CD4-positive, alpha-beta T cell treated with Interleukin-15 for 4 hours (primary cell): ENCODE data around the gene ZNF567.
"Not testable (repeated sequence)": the region's sequence is repeated elsewhere in the genome, so short reads cannot be mapped to it uniquely, and the experiment has no call there.

Experiments
- DNase-seq: peaks from one replicate; pipeline ENCODE4 v3.0.0-alpha.2; 2020; ENCODE audit warnings: low spot score

The ZNF567 gene

GRCh38 chr19:36687214-36688056, at the start of gene ZNF567:
TSS of gene ZNF567 (plus strand) at chr19:36687612. CDS start at chr19:36694868, 7,256 bp downstream.
- peak; percentile 97 for DNase-seq

- no peak for DNase-seq
These were observed 48.4 kb upstream of the ZNF567 start for GRCh38 chr19:36638862-36639510.

GRCh38 chr19:36646746-36647145, 40.7 kb upstream of the ZNF567 start:
- no peak for DNase-seq

GRCh38 chr19:36652958-36653357, 34.5 kb upstream of the ZNF567 start:
- no peak for DNase-seq

GRCh38 chr19:36665832-36666231, 21.6 kb upstream of the ZNF567 start:
- no peak for DNase-seq

GRCh38 chr19:36668646-36669045, 18.8 kb upstream of the ZNF567 start:
- DNase-seq = no peak

GRCh38 chr19:36672368-36672767, 15.0 kb upstream of the ZNF567 start:
- no peak for DNase-seq

- no peak for DNase-seq
These were observed 13.2 kb upstream of the ZNF567 start for GRCh38 chr19:36674201-36674600.

GRCh38 chr19:36679455-36679854, 8.0 kb upstream of the ZNF567 start:
- no peak for DNase-seq

GRCh38 chr19:36685835-36686234, 1.6 kb upstream of the ZNF567 start:
- no peak for DNase-seq

- no peak for DNase-seq
These were observed 823 bp upstream of the ZNF567 start for GRCh38 chr19:36686365-36687213.

- DNase-seq = no peak
These were observed 646 bp downstream of the ZNF567 start for GRCh38 chr19:36688058-36688457.

GRCh38 chr19:36707134-36707533, 19.7 kb downstream of the ZNF567 start:
- no peak for DNase-seq

GRCh38 chr19:36709423-36709822, 22.0 kb downstream of the ZNF567 start:
- no peak for DNase-seq

- DNase-seq = no peak
These were observed 32.5 kb downstream of the ZNF567 start for GRCh38 chr19:36719687-36720556.

GRCh38 chr19:36736166-36736565, 48.8 kb downstream of the ZNF567 start:
- not testable (repeated sequence) for DNase-seq

- DNase-seq = no peak
These were observed 58.5 kb downstream of the ZNF567 start for GRCh38 chr19:36745870-36746269.

- no peak for DNase-seq
These were observed 60.3 kb downstream of the ZNF567 start for GRCh38 chr19:36747750-36748149.

- DNase-seq = no peak
These were observed 61.2 kb downstream of the ZNF567 start for GRCh38 chr19:36748431-36749275.

- DNase-seq = not testable (repeated sequence)
These were observed 62.2 kb downstream of the ZNF567 start for GRCh38 chr19:36749613-36750012.
